B cell (primary cell): ENCODE data around the gene STARD10.

Source experiments
- EZH2 ChIP-seq: IDR thresholded peaks from 2 replicates; pipeline ENCODE4 v1.6.1; 2012; ENCODE audit warnings: borderline replicate concordance, low read depth, mild to moderate bottlenecking, moderate library complexity, low read length; ENCODE audit not compliant: insufficient read depth, poor library complexity, severe bottlenecking
- TF ChIP-seq, protein P1 (sequence below): fragments of 200-600 bp; IDR thresholded peaks from one replicate; pipeline ENCODE4 v1.8.0; 2022; ENCODE audit warnings: antibody characterized with exemption, mild to moderate bottlenecking

DNA sequence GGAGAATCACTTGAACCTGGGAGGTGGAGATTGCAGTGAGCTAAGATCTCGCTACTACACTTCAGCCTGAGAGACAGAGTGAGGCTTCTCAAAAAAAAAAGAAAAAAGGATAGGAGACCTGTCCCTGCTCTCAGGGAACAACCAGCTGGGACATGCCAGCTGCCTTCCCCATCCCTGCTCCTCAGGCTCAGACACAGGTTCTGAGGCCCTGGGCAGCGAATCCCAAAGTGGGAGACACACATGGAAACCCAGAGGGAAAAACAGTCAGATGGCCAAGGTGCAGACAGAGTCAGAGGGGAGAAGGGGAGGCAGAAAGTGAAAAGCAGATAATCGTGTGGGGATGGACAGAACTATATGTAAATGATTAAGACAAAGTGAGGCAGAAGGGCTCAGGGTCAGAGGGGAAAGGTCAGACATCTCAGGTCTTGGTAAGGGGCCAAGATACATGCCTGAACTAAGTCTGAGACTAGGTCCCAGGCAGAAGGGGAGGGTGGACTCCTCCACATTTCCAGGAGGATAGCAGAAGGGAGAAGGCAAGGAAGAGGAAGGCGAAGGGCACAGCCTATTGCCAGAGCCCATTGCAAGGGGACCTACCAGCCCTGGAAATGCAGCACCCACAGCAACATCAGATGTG lies 14.2 kb downstream of the STARD10 start:
- TF ChIP-seq, protein P1, sequence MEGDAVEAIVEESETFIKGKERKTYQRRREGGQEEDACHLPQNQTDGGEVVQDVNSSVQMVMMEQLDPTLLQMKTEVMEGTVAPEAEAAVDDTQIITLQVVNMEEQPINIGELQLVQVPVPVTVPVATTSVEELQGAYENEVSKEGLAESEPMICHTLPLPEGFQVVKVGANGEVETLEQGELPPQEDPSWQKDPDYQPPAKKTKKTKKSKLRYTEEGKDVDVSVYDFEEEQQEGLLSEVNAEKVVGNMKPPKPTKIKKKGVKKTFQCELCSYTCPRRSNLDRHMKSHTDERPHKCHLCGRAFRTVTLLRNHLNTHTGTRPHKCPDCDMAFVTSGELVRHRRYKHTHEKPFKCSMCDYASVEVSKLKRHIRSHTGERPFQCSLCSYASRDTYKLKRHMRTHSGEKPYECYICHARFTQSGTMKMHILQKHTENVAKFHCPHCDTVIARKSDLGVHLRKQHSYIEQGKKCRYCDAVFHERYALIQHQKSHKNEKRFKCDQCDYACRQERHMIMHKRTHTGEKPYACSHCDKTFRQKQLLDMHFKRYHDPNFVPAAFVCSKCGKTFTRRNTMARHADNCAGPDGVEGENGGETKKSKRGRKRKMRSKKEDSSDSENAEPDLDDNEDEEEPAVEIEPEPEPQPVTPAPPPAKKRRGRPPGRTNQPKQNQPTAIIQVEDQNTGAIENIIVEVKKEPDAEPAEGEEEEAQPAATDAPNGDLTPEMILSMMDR: no peak
- no peak for TF ChIP-seq EZH2
